HG02623 (cell line): ENCODE measurements around the gene ERCC2.

ENCODE experiments used
- ATAC-seq: cut with Tn5 transposase; IDR thresholded peaks from one replicate; pipeline ENCODE4 v1.9.1; 2021; ENCODE audit warnings: moderate library complexity; ENCODE audit not compliant: unreplicated experiment

Gene ERCC2

DNA sequence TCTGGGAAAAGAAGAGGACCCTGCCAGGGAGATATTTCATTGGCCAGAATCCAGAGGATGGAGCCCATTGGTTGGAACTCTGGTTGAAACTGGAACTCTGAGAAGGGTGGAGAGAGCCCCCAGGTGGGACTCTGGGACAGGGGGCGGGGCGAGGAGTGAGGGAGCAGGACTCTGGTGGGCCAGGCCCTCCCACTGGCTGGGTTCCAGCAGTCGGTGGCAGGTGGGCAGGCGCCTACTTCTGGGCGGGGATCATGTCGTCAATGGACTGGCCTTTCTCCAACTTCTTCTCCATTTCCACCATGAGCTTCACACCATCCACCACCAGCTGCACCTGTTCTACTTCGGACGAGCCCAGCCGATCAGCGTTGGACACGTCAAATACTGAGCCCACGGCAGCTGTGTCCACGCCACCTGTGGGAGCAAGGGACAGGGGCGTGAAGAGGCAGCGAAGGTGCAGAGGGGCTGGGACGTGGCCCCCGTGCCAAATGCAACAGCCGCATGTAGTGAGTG lies 63.8 kb downstream of the ERCC2 start:
- ATAC-seq, result no peak

DNA sequence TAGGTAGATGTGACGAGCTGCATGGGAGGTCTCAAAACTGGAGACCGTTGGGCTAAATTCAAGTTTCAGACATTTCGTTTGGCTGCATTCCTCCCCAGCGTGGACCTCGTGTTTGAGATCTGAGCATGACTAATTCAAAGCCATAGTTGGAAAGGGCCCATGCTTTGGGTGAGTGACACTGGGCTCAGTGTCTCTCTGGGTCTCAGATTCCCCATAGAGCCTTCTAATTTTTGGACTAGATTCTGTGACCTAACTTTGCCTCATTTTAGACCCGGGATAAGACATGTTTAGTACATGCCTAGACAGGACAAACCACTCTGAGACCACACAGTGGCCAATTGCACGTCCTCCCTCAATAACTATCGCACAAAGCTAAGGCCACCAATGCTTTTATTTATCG lies 64.3 kb downstream of the ERCC2 start:
- no peak for ATAC-seq

DNA sequence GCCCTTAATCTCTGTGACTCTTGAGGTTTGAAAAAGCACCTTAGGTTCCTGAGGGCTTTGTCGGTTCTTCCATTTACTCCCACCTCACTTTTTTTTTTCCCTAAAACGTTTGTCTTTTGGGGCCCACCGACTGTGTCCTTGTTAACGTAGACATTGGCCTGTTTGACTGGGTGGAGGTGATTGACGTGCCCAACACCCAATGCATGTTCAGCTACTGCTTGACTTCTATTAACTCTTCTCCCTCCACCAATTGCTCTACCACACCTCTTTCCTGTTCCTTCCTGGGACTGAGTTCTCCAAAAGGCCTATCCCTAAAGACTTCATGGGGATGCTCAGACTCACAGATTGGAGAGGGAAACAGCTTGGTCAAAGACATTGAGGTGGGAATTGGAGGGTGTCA lies 65.0 kb downstream of the ERCC2 start:
- ATAC-seq, result no peak

DNA sequence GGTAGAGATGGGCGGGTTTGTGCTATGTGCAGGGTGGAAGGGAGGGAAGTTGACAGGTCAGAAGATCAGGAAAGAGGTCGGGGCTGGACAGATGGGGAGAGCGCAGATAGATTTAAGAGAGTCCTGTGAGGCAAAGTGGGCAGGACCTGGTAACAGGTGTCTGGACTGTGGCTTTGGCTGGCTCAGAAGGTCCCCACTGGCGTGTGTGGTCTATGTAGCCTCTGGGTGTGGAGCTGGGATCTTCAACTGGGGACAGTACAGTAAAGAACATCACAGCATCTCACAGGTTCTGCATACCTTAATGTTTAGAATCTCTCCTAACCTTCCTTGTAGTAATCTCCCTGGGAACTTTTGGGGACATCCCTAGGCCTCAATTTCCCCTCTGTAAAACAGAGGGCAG lies 65.4 kb downstream of the ERCC2 start:
- ATAC-seq, result no peak

DNA sequence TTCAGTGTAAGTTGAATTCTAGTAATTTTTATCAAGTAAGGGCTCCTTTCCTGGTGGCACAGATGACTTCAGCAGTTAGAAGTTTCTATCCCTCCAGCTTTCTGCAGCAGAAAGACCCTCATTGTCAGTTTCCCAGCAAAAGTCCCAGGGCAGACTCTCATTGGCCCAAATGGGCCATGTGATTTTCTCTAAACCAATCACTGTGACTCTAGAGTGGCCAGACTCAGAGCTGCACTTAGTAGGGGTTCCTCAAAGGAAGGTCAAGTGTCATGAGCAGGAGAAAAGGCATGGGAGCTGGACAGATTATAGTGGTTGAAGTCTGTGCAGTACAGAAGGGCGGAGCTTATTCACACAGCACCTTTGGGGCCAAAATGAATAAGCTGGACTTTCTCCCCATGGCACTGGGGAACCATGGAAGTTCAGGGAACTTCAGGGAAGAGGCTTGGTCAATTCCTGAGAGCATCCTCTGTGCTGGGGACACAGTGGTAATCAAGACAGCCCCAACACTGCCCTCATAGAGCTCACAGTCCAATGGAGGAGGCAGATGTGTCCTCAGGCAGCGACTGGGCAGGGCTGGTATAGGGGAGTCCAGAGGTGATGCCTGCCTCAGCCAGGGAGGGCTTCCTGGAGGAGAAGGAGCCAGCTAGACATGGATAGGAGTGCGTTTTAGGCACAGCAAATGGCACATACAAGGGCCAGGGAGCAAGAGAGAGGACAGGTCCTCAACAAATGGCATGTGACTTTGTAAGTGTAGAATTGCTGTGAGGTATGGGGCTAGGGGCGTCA lies 66.0 kb downstream of the ERCC2 start:
- ATAC-seq, result no peak

DNA sequence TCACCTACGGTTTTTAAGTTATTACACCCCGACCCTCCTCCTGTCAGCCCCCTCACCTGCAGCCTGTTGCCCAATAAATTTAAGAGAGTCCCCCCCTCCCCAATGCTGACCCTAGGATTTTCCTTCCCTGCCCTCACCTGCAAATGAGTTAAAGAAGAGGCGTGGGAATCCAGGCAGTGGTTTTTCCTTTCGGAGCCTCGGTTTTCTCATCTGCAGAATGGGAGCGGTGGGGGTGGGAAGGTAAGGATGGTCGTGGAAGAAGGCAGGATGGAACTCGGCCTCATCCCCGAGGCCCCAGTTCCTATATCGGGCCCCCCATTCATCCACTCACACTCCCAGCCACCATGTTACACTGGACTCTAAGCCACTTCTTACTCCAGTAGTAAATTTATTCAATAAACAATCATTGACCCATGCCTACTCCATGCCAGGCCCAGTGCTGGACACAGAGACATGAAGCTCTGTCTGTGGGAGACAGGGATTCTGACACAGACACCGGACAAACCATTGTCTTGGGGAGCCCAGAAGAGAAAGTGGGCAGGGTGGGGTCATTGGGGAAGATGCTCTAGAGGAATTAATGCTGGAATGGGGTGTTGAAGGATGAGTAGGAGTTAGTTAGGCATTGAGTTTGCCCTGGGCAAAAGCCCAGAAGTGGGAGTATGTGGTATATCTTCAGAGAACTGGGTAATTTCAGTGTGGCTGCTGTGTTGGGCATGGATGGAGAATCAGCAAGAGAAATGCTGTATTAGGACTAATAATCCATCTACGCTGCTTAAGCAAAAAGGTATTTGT lies 66.9 kb downstream of the ERCC2 start:
- no peak for ATAC-seq

DNA sequence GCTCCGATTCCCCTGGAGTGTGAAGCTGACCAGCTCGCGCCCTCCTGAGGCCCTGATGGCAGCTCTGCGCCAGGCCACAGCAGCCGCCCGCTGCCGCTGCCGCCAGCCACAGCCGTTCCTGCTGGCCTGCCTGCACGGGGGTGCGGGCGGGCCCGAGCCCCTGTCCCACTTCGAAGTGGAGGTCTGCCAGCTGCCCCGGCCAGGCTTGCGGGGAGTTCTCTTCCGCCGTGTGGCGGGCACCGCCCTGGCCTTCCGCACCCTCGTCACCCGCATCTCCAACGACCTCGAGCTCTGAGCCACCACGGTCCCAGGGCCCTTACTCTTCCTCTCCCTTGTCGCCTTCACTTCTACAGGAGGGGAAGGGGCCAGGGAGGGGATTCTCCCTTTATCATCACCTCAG lies 68.0 kb downstream of the ERCC2 start:
- no peak for ATAC-seq
